NCI-H1694 (cell line): ENCODE data around the gene AGL.
"Not testable (repeated sequence)": the region's sequence is repeated elsewhere in the genome, so short reads cannot be mapped to it uniquely, and the experiment has no call there.

Source experiments
- DNase-seq: peaks from one replicate; lab custom pipeline; 2025; lab: John Stamatoyannopoulos, UW

Gene AGL

DNA sequence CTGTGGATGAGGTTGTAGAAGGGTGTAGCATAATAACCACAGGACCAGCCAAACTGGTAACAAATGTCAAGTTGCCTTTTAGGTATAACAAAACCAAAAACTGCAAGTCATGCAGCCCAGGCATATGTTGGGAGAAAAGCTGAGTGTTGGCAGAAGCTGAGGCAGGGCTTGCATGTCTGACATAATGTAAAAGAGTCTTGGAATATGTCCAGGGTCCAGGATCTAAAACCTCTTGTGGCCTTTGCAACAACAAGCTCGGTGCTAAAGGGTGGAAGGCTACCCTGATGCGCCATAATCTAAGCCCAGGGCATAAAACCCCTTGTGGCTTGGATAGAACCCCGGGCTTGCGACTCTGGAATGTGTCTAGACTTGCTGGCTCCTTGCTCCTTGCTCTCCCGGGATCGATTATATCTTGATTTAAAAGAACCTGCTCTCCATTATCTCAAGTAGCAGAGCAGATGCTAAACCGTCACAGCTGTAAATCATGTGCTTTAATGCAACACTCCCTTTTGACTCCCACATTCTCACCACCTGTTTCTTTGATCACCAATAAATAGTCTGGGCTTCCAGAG, 93.1 kb downstream of the AGL start:
- peak; percentile 50 for DNase-seq

DNA sequence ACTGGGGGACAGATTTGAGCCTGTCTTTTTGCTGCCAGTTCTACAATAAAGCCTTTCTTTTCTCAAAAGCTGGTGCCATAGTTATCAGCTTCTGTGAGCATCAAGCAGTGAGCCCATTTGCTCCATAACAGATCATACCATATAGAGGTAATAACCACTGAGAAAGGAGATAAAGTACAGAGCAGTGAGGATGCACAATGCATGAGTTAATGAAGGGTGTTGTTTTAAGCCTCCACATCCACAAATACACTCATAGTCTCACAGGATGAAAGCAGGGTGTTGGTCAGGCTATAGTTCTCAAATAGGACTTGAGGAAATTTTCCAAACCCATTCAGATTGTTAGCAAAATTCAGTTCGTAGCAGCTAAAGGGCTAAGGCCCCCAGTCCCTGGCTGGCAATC, 94.0 kb downstream of the AGL start:
- DNase-seq, result no peak

DNA sequence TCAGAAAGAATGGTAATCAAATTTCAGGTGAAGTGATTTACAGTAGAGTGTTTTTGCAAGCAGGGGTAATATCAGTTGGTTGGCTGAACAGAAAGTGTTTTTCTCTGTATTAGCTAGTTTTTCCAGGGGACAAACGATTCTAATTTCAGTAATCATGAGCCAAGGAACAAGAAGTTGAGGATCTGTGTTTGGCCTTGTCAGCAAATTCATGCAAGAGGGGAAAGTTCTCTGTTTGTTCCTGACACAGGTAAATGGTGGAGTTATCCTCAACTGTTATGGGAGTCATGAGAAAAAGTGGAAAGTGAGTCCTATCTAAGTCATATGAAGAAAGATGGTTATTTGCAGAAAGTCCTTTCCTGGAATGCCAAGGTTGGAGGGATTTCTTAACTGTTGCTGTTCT, 95.0 kb downstream of the AGL start:
- no peak for DNase-seq

DNA sequence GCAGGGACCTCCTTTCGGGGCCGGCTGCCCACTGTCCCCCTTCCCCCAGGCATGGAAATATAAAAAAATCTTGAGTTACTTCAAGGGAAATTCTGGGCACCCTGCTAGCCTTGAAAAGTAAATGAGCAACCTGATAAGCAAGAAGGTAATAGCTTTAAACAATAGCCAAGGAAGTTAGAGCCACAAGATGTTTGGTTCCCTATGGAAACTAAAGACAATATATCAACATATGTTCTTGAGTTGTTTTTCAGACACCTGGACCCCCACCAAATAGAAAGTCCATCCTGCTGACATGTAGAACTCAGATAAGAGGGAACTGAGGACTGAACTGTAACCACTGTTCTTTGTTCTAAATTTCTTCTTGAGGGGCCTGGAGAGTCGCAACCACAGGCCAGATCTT, 100.3 kb downstream of the AGL start:
- no peak for DNase-seq

GRCh38 chr1:99952522-99952921, 102.4 kb downstream of the AGL start:
- no peak for DNase-seq

DNA sequence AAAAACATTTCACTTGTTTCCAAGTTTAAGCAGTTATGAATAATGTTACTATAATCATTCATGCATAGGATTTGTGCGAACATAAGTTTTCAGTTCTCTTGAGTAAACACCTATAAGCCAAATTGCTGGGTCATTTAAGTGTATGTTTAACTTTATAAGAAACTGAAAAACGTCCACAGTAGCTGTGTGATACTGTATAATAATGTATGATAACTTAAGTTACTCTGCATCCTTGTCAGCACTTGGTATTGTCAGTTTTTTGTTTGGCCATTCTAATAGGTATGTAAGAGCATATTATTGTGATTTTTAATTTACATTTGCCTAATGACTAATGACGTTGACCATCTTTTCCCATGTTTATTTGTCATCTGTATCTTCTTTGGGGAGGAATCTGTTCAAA, 105.2 kb downstream of the AGL start:
- no peak for DNase-seq

GRCh38 chr1:99956755-99957154, 106.6 kb downstream of the AGL start:
- no peak for DNase-seq

- no peak for DNase-seq
These were observed 107.7 kb downstream of the AGL start for GRCh38 chr1:99957818-99958217.

DNA sequence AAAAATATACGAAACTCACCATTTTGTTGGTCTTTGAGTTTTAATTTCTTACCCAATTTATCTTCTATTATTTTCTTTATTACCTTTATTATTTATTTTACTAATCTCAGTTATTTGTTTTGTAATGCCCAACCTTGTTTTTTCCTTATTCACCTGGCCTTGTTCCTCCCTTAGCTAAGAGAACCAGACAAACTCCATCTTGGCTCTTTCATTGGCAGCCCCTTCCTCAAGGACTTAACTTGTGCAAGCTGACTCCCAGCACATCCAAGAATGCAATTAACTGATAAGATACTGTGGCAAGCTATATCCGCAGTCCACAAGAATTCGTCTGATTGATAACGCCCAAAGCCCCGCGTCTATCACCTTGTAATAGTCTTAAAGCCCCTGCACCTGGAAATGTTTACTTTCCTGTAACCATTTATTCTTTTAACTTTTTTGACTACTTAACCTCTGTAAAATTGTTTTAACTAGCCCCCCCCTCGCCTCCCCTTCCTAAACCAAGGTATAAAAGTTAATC, 109.1 kb downstream of the AGL start:
- not testable (repeated sequence) for DNase-seq

DNA sequence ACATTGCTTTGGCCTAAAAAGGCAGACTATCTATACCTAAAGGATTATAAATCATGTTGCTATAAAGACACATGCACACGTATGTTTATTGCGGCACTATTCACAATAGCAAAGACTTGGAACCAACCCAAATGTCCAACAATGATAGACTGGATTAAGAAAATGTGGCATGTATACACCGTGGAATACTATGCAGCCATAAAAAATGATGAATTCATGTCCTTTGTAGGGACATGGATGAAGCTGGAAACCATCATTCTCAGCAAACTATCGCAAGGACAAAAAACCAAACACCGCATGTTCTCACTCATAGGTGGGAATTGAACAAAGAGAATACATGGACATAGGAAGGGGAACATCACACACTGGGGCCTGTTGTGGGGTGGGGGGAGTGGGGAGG, 110.1 kb downstream of the AGL start:
- not testable (repeated sequence) for DNase-seq

GRCh38 chr1:99963041-99963795, 113.1 kb downstream of the AGL start:
- no peak for DNase-seq

- no peak for DNase-seq
These were observed 114.6 kb downstream of the AGL start for GRCh38 chr1:99964806-99965205.

GRCh38 chr1:99965646-99966375, 115.7 kb downstream of the AGL start:
- no peak for DNase-seq

DNA sequence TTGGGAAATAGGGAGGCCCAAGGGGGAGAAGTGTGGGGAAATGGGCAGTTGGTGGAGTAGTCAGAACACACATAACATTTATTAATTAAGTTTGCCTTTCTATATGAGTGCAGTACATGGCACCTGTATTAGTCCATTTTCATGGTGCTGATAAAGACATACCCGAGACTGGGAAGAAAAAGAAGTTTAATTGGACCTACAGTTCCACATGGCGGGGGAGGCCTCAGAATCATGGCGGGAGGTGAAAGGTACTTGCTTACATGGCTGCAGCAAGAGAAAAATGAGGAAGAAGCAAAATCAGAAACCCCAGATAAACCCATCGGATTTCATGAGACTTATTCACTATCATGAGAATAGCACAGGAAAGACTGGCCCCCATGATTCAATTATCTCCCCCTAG, 118.1 kb downstream of the AGL start:
- DNase-seq, result no peak

DNA sequence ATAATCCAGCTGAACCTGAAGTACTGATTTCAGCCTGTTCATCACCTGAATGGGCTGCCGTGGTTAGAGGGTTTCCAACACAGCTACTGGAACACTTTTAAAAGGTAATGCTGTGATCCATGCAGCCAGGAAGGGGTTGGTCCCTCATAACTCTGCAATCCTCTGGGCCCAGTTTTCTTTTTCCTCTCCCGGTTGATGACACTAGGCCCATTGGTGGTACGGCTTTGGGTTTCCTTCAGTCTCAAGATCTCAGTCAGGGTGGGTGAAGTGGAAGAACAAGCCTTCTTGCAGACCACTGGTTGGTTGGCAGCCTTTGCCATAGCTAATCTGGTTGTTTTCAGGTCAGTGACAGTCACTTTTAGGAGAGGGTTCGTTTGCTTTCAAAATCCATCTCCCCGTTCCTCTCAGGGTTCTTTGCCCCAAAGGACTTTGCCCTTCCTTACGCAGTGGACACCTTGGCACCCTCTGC, 119.1 kb downstream of the AGL start:
- DNase-seq, result no peak

GRCh38 chr1:99969729-99970621, 119.8 kb downstream of the AGL start, which contains the start of gene SLC35A3:
Gene SLC35A3, plus strand, starts transcription at chr1:99969996. Its CDS starts 23,559 bp downstream, at chr1:99993555.
- peak; percentile 53 for DNase-seq

DNA sequence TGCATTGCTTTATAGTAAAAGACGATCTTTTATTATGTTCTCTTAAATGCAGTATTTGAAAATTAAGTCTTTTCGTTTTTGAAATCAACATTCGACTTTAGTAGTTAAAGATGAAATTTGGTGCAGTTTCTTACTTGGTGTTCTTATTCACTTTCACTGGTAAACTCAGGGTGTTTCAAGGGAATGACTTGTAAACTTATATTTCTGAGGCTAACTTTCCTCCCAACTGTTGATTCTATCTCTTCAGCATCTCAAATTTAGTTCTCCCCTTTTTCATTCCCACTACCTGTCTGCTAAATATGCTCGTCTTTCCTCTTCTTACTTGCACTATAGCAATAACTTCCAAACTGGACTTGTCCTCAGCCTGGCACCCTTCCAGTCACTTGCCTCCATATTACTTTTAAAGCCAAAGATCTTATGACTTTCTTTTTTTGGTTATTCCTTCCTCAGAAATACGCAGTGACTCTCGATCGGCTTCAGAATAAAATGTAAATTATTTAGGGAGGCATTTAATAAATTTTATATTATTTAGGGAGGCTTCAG, 120.6 kb downstream of the AGL start:
- no peak for DNase-seq

DNA sequence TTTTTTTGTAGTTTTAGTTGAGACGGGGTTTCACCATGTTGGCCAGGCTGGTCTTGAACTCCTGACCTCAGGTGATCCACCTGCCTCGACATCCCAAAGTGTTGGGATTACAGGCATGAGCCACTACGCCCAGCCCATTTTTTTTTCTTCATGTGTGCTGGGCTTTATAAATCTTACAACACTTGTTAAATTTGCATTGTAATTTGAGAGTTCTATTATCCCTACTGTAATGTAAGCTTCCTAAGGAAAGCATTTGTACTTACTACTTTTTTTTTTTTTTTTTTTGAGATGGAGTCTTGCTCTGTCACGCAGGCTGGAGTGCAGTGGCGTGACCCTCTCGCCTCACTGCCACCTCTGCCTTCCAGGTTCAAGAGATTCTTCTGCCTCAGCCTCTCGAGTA, 121.9 kb downstream of the AGL start:
- not testable (repeated sequence) for DNase-seq
